Progenitor cell of endocrine pancreas (in vitro differentiated cells): ENCODE measurements around the gene IGFBP7. TPM values are rescaled to one million over a fixed set of nuclear protein-coding genes. Genes with fewer than 3 reads are reported as not detected.

ENCODE experiments used
- DNase-seq: peaks from one replicate; pipeline ENCODE4 v3.0.0; 2021; ENCODE audit warnings: low spot score; ENCODE audit not compliant: unreplicated experiment
- H3K27ac Mint-ChIP-seq: 2 replicates; pipeline ENCODE4 v1.8.0; 2021; ENCODE audit warnings: mild to moderate bottlenecking, moderate library complexity, mixed read lengths
- H3K27me3 Mint-ChIP-seq: 2 replicates; pipeline ENCODE4 v1.8.0; 2021; ENCODE audit warnings: mixed read lengths
- H3K36me3 Mint-ChIP-seq: 2 replicates; pipeline ENCODE4 v1.8.0; 2022; ENCODE audit warnings: mixed read lengths; ENCODE audit not compliant: insufficient read depth
- H3K4me1 Mint-ChIP-seq: 2 replicates; pipeline ENCODE4 v1.8.0; 2021; ENCODE audit warnings: low read depth, mixed read lengths
- H3K4me3 Mint-ChIP-seq: 2 replicates; pipeline ENCODE4 v1.8.0; 2021; ENCODE audit warnings: low read depth, mild to moderate bottlenecking, moderate library complexity, mixed read lengths
- H3K9me3 Mint-ChIP-seq: 2 replicates; pipeline ENCODE4 v1.8.0; 2021; ENCODE audit warnings: low read depth, mixed read lengths
- CTCF ChIP-seq: fragments of 200-600 bp; sonication (generic); IDR thresholded peaks from one replicate; pipeline ENCODE4 v1.5.0; 2021; ENCODE audit warnings: antibody characterized with exemption, mild to moderate bottlenecking; ENCODE audit not compliant: unreplicated experiment
- total RNA-seq: library from RNA; stranded (reverse); gene quantifications from 2 replicates; pipeline ENCODE4 v1.2.1, GENCODE V29; 2021

IGFBP7 gene
- total RNA-seq, 1 donor from 2014 or later, result 8.4 TPM

- TF ChIP-seq CTCF, result no peak
- H3K27ac Mint-ChIP-seq, result peak overlapping the region; percentile 94
- no peaks in the 10 kb centered on the region for H3K36me3 Mint-ChIP-seq
- no peaks in the 10 kb centered on the region for H3K9me3 Mint-ChIP-seq
- H3K4me1 Mint-ChIP-seq, result peaks cover 43% of the 10 kb centered on the region
- no peak for DNase-seq
- no peaks in the 10 kb centered on the region for H3K27me3 Mint-ChIP-seq
- H3K4me3 Mint-ChIP-seq, result peak overlapping the region; percentile 68
Observed at GRCh38 chr4:57078685-57079521, 31.3 kb downstream of the IGFBP7 start.

GRCh38 chr4:57077550-57078343 is 32.4 kb downstream of the IGFBP7 start:
- no peak for DNase-seq
- peak overlapping the region; percentile 68 for H3K4me3 Mint-ChIP-seq
- H3K9me3 Mint-ChIP-seq, result no peaks in the 10 kb centered on the region
- no peak for TF ChIP-seq CTCF
- H3K27ac Mint-ChIP-seq, result peak overlapping the region; percentile 94
- peaks cover 43% of the 10 kb centered on the region for H3K4me1 Mint-ChIP-seq
- H3K36me3 Mint-ChIP-seq, result no peaks in the 10 kb centered on the region
- no peaks in the 10 kb centered on the region for H3K27me3 Mint-ChIP-seq

- Mint-ChIP-seq H3K4me1 (peaks cover 40% of the 10 kb centered on the region), H3K4me3 (no peak overlapping the region), H3K36me3 (no peaks in the 10 kb centered on the region), H3K27ac (no peak overlapping the region), H3K9me3 (no peaks in the 10 kb centered on the region), H3K27me3 (no peaks in the 10 kb centered on the region)
- no peak for TF ChIP-seq CTCF
- DNase-seq, result no peak
Observed at GRCh38 chr4:57076646-57077045, 33.5 kb downstream of the IGFBP7 start.

- DNase-seq, result no peak
- Mint-ChIP-seq H3K27me3 (no peaks in the 10 kb centered on the region), H3K4me3 (no peak overlapping the region), H3K4me1 (peaks cover 30% of the 10 kb centered on the region), H3K27ac (no peak overlapping the region), H3K36me3 (no peaks in the 10 kb centered on the region), H3K9me3 (no peaks in the 10 kb centered on the region)
- no peak for TF ChIP-seq CTCF
Observed at GRCh38 chr4:57075367-57075766, 34.8 kb downstream of the IGFBP7 start.

- no peak for TF ChIP-seq CTCF
- no peaks in the 10 kb centered on the region for H3K27me3 Mint-ChIP-seq
- peaks cover 25% of the 10 kb centered on the region for H3K4me1 Mint-ChIP-seq
- no peak overlapping the region for H3K27ac Mint-ChIP-seq
- no peaks in the 10 kb centered on the region for H3K36me3 Mint-ChIP-seq
- no peaks in the 10 kb centered on the region for H3K9me3 Mint-ChIP-seq
- DNase-seq, result no peak
- no peak overlapping the region for H3K4me3 Mint-ChIP-seq
Observed at GRCh38 chr4:57074744-57075143, 35.4 kb downstream of the IGFBP7 start.
